GM21786 (cell line): ENCODE results near the gene FGF16.
"Not testable (repeated sequence)": the region's sequence is repeated elsewhere in the genome, so short reads cannot be mapped to it uniquely, and the experiment has no call there.

Experiments
- ATAC-seq: cut with Tn5 transposase; IDR thresholded peaks from one replicate; pipeline ENCODE4 v1.9.1; 2021; ENCODE audit not compliant: unreplicated experiment

FGF16 gene

DNA sequence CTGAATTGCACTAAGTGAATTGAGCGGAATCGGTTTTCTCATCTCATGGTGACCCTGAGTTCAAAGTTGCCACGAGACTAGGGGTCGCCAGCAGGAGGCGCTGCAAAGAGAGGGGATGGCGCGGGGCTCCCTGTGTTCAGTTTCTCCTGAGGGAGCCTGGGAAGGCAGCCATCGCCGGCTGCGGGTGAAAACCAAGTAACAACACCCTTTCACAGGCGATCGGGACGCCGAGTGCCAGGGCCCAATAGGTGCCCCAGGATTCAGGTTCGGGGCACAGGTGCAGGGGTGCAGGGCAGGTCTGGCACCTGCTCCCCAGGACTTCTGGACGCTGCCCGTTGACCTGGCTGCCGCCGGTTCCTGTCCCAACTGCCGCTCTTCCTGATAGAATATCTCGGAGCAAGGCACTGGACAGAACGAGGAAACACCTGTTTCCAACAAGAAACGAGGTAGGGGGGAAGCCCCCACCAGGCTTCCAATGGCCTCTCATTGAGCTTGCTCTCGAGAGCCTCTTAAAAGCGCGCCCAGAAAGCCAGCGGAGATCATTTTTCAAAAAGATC is 1.1 kb upstream of the FGF16 start:
- ATAC-seq = no peak

DNA sequence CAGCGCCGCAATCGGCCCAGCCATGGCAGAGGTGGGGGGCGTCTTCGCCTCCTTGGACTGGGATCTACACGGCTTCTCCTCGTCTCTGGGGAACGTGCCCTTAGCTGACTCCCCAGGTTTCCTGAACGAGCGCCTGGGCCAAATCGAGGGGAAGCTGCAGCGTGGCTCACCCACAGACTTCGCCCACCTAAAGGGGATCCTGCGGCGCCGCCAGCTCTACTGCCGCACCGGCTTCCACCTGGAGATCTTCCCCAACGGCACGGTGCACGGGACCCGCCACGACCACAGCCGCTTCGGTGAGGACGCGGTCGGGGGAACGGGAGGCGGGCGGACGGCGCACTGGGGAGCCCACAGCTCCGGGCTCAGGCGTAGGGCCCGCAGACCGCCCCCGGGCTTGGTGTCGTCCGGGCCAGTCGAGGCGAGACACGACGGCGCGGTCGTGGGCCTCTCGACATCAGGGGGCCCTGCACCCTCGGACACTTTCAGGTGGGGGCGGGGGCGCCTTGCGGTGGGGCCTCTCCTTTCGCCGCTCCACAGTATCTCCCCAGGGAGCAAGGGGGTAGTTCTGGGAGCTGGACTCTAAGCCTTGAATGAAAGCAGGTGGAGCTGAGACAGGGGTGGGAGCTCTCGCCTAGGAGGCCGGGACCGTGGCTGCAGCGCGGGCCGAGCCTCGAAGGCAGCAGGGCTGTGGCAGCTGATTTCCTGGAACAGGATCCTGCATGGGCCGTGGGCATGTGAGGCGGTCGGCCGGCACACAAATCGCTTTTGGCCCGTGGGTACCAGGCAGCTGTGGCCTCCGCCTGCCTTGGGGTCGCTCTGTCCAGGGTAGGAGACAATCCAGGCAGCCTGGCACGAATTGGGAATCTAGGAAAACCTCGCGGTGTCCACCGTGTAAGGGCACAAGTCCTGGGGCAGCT is 722 bp downstream of the FGF16 start:
- no peak for ATAC-seq

DNA sequence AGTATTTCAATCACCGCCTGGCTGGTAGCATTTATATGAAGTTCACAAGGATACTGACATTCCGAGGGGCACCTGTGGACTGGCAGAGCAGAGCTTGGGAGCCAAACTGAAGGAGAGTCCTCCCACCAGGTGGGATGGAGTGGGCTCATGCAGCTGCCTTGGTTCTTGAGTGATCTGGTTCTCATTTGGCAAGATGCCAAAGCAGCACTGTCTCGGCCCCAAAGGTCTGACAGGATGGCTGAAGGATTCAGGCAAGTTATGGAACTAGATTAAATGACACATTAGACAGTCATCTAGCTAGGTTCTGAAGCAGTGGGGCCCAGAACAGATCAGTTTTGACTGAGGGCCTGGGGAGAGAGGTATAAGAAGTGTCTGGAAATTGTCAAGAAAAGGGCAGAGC is 3.2 kb downstream of the FGF16 start:
- ATAC-seq = no peak

DNA sequence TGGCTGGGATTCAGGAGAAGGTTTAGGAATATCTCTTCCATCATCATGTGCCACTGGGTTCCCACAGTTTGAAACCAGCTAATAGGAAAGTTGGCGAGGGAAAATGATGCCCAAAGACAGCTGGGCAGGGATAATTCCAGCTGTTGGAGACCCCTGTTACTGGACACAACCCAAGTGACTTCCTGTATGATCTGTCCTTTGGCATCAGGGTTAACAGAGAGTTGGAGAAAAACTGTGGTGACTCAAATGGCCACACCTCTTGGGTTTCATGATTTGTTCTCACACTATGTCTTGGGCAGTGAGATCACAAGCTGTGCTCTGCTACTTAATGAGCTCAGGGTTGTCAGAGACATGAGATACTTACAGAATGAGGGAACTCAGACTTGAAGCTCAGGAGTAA is 3.8 kb downstream of the FGF16 start:
- peak; percentile 40 for ATAC-seq

DNA sequence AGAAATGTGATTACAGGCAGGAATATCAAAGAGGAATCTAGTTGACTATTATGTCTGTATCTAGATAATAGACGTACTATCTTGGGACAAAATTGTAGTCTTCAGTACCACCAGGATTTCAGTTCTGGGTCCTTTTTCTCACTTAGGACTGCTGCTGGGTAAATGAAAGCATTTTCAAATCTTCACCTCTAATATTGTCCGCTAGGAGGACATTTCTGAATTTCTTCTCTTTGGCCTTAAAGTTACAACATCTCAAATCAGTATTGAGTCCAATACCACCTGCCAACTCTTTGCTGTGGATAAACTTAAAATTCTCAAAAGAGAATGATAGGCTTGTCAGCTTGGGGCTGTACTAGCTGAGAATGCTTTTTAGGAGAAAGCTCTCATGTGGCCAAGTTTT is 6.0 kb downstream of the FGF16 start:
- ATAC-seq = no peak

DNA sequence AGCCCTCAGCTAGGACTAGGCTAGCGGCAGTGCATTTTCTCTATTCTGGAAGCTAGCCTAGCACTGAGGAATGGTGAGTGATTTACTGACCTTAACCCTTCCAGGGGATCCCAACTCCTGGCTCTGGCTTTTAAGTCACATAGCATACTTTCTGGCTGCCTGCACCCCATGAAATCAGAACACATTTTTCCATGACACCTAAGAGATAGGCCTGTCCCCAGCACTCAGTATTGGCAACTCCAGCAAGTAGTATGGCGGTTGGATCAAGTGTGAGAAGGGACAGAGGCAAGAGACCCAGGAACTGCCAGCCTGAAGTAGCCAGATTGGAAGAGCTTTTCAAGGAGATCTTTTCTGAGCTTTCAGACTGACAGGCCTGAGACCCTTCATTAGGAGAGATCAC is 8.2 kb downstream of the FGF16 start:
- no peak for ATAC-seq

DNA sequence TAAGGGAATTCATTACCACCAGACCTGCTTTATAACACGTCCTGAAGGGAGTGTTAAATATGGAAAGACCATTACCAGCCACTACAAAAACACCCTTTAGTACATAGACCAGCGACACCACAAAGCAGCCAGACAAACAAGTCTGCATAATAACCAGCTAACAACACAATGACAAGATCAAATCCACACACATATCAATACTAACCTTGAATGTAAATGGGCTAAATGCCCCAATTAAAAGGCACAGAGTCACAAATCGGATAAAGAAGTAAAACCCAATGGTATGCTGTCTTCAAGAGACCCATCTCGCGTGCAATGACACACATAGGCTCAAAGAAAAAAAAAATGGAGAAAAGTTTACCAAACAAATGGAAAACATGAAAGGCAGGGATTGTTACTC is 36.9 kb downstream of the FGF16 start:
- ATAC-seq = no peak

DNA sequence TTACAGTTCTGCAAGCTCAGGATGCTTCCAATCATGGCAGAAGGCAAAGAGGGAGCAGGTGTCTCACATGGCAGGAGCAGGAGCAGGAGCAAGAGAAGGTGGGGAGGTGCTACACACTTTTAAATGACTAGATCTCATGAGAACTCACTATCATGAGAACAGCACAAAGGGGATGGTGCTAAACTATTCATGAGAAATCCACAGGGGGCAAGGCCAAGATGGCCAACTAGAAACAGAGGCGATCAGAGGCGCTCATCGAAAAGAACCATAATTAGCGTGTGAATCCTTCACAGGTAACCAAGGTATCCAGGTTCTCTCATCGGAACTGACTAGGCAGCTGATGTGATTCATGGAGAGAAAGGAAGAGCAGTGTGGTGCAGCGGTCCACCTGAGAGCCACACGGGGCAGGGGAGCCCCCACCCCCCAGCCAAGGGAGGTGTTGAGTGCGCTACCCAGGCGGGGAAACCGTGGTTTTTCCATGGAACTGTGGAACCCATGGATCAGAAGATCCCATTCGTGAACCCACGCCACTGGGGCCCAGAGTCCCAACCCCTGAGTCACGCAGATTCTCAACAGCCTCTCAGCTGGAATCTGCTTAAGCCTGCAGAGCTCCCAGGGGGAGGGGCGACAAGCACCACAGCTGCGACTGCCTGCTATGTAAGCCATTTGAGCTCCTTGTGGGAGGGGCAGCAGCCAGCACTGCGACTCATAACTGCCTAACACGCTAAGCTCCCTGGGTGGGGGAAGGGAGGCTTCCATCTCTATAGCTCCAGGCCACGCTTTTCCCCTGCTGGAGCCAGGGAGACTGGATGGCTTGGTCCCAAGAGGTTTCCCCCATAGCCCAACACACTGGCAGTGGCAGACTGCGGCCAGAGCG is 46.7 kb downstream of the FGF16 start:
- ATAC-seq = no peak

DNA sequence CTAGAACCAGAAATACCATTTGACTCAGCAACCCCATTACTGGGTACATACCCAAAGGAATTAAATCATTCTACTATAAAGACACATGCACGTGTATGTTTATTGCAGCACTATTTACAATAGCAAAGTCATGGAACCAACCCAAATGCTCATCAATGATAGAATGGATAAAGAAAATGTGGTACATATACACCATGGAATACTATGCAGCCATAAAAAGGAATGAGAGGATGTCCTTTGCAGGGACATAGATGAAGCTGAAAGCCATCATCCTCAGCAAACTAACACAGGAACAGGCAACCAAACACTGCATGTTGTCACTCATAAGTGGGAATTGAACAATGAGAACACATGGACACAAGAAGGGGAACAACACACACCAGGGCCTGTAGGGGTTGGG is 53.0 kb downstream of the FGF16 start:
- not testable (repeated sequence) for ATAC-seq

DNA sequence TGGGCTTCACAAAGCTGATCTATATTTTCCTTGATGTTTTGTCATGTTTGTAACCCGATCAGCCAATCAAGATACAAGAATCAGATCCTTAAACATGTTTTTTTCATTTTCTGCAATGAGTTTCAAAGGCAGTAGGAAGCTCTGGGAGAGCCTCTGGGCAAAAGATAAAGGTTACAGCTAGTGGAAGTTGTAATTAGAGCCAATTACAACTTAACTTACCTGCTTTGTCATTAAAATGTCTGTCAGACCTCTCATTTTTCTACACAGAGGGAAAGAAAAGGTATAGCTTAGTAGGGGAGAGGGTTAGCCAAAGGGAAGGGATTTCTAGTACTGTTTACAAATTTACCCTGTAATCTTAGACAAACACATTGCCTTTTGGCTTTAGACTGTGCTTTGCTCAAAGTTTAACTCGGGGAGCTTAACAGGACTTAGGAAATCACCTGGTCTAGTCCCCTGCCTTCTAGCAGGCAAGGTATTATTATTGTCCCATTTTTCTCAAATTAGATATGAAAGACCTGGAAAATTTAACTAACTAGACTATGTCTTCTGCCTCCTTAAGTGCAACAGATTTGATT is 55.8 kb downstream of the FGF16 start:
- ATAC-seq = no peak

DNA sequence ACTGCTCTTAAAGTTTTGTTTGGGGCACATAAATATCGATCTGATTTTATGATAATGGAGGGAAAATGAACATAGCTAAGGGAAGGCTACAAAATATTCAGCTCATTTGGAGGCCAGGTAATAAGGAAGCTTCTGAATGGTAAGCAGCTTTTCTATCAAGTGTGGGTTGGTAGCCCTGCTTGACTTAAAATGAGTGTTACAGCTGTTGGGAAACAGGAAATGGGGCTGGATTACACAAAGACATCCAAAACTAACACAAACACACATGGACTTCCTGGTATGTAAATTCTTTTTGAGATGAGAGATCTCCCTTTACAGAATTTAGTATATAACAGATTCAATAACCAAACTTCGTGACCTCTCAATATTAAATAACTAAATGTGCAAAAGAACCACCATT is 58.0 kb downstream of the FGF16 start:
- no peak for ATAC-seq
